ENCODE results near the gene TMEM47. TPM values are rescaled to one million over a fixed set of nuclear protein-coding genes. Genes with fewer than 3 reads are reported as not detected.

Gene TMEM47
- total RNA-seq, 1 donor from 2014 or later, result 16.8 TPM

- Mint-ChIP-seq H3K4me1 (ENCODE audit: low read depth) (peaks cover 31% of the 10 kb centered on the region), H3K4me3 (ENCODE audit: low read depth) (peak overlapping the region; percentile 90), H3K27ac (peak overlapping the region; percentile 93), H3K27me3 (peaks cover 21% of the 10 kb centered on the region), H3K36me3 (ENCODE audit: insufficient read depth) (no peaks in the 10 kb centered on the region), H3K9me3 (ENCODE audit: low read depth) (peaks cover 3% of the 10 kb centered on the region)
- TF ChIP-seq, protein P1, sequence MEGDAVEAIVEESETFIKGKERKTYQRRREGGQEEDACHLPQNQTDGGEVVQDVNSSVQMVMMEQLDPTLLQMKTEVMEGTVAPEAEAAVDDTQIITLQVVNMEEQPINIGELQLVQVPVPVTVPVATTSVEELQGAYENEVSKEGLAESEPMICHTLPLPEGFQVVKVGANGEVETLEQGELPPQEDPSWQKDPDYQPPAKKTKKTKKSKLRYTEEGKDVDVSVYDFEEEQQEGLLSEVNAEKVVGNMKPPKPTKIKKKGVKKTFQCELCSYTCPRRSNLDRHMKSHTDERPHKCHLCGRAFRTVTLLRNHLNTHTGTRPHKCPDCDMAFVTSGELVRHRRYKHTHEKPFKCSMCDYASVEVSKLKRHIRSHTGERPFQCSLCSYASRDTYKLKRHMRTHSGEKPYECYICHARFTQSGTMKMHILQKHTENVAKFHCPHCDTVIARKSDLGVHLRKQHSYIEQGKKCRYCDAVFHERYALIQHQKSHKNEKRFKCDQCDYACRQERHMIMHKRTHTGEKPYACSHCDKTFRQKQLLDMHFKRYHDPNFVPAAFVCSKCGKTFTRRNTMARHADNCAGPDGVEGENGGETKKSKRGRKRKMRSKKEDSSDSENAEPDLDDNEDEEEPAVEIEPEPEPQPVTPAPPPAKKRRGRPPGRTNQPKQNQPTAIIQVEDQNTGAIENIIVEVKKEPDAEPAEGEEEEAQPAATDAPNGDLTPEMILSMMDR (IDR thresholded peaks at IDR 0.05; ENCODE audit: unreplicated experiment), result no peak
- DNase-seq (ENCODE audit: low spot score, unreplicated experiment), result peak; percentile 11
Observed at GRCh38 chrX:34656467-34656841, 631 bp downstream of the TMEM47 start.

GRCh38 chrX:34655501-34656455 is 1.3 kb downstream of the TMEM47 start:
- H3K27ac Mint-ChIP-seq, result peak overlapping the region; percentile 93
- peak overlapping the region; percentile 90 for H3K4me3 Mint-ChIP-seq (ENCODE audit: low read depth)
- H3K36me3 Mint-ChIP-seq (ENCODE audit: insufficient read depth), result no peaks in the 10 kb centered on the region
- peaks cover 31% of the 10 kb centered on the region for H3K4me1 Mint-ChIP-seq (ENCODE audit: low read depth)
- peaks cover 21% of the 10 kb centered on the region for H3K27me3 Mint-ChIP-seq
- TF ChIP-seq, protein P1 (IDR thresholded peaks at IDR 0.05; ENCODE audit: unreplicated experiment), result no peak
- DNase-seq (ENCODE audit: low spot score, unreplicated experiment), result no peak
- peaks cover 3% of the 10 kb centered on the region for H3K9me3 Mint-ChIP-seq (ENCODE audit: low read depth)

DNA sequence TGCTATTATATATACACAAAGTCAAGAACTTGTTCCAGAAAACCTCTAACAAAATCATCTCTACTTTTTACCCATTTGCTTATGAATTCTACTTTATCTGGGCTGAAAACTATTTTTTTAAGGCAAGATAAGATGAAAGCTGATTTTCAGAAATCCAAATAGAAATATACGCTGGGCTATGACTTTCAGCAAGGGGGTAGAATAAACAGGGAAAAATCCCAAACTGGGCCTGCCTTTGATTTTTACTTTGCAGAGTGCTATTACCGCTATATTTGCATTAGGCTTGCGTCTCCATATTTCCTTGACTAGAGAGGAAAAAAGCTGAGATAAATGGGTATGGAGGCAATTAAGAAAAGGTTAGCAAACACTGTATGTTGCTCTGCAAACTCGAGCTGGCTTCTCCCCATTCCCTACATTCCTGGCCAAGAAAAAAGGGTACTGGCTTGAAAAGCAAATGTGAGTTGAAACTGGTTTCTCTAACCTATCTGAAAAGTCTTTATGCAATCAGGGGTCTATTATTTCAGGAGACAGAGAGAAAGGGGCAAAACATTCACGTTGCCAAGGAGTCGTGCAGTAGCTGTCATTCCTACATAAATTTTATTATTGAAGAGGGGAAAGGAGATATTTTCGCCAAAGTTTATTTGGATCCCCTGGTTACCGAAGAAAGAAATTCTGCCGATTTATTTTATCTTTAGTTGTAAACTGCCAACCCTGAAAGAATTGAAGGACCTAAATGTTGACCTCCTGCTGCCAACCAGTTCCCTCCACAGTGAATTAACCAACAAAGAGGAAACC is 2.2 kb downstream of the TMEM47 start:
- TF ChIP-seq, protein P1 (IDR thresholded peaks at IDR 0.05; ENCODE audit: unreplicated experiment), result no peak
- peak overlapping the region; percentile 93 for H3K27ac Mint-ChIP-seq
- DNase-seq (ENCODE audit: low spot score, unreplicated experiment), result no peak
- H3K4me3 Mint-ChIP-seq (ENCODE audit: low read depth), result peak overlapping the region; percentile 90
- peaks cover 31% of the 10 kb centered on the region for H3K4me1 Mint-ChIP-seq (ENCODE audit: low read depth)
- H3K9me3 Mint-ChIP-seq (ENCODE audit: low read depth), result peaks cover 3% of the 10 kb centered on the region
- H3K36me3 Mint-ChIP-seq (ENCODE audit: insufficient read depth), result peaks cover 2% of the 10 kb centered on the region
- peaks cover 20% of the 10 kb centered on the region for H3K27me3 Mint-ChIP-seq

DNA sequence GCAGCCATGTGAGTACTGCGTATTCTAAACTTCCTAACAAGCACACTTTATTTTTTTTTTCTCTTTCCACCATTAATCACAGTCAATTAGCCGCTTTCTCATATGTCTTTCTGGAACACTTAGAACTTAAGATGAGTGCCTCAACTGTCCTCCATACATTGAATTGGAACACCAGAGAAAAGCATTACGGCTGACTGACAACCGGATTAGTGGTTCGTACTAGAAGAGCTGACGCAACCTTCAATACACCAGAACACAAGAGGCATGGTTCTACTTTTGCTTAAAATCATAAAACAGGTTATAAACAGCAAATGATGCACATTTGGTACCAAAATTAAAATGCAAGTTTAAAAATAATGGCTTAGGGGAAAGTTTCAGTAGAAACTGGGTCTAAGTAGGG is 3.3 kb downstream of the TMEM47 start:
- TF ChIP-seq, protein P1 (IDR thresholded peaks at IDR 0.05; ENCODE audit: unreplicated experiment), result no peak
- peaks cover 5% of the 10 kb centered on the region for H3K9me3 Mint-ChIP-seq (ENCODE audit: low read depth)

DNA sequence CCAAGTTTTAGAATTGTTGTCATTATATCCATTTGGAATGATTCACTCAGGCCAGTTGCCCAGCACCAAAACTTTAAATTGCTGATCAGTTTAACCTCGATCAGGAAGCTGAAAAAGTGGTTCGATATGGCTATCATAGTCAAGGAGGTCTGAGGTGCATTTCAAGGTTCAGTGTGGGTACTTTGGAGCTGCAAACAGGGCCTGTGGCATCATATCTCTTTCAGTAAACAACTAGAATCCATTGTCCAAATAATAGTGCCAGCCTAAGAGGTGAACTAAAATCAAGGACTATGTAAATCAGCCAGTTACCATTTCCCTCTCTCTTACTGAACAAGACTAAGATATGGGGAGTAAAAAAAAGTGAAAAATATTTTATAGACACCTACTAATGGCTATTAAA is 14.2 kb downstream of the TMEM47 start:
- Mint-ChIP-seq H3K4me3 (ENCODE audit: low read depth) (no peak overlapping the region), H3K9me3 (ENCODE audit: low read depth) (peaks cover 2% of the 10 kb centered on the region), H3K36me3 (ENCODE audit: insufficient read depth) (no peaks in the 10 kb centered on the region), H3K27ac (no peak overlapping the region), H3K27me3 (no peaks in the 10 kb centered on the region), H3K4me1 (ENCODE audit: low read depth) (peaks cover 28% of the 10 kb centered on the region)
- DNase-seq (ENCODE audit: low spot score, unreplicated experiment), result no peak
- TF ChIP-seq, protein P1 (IDR thresholded peaks at IDR 0.05; ENCODE audit: unreplicated experiment), result no peak

More for the DNA sequence above, 3.3 kb downstream of the TMEM47 start:
- Mint-ChIP-seq H3K27ac (peak overlapping the region; percentile 93), H3K4me1 (ENCODE audit: low read depth) (peaks cover 31% of the 10 kb centered on the region), H3K4me3 (ENCODE audit: low read depth) (peak overlapping the region; percentile 90), H3K27me3 (peaks cover 13% of the 10 kb centered on the region), H3K36me3 (ENCODE audit: insufficient read depth) (peaks cover 6% of the 10 kb centered on the region)
- no peak for DNase-seq (ENCODE audit: low spot score, unreplicated experiment)

Measured in progenitor cell of endocrine pancreas (in vitro differentiated cells).